DOHH2 (cell line): ENCODE measurements around the gene PICK1.

Experiments used
- H3F3A ChIP-seq: fragments of 200-600 bp; sonication (generic), shearing (Covaris generic); 2 replicates; pipeline ENCODE4 v1.6.0; 2016; ENCODE audit warnings: antibody characterized with exemption, mild to moderate bottlenecking; ENCODE audit not compliant: control insufficient read depth, insufficient read depth
- H3K27ac ChIP-seq: fragments of 200-600 bp; sonication (generic); 2 replicates; pipeline ENCODE4 v1.5.1; 2014; ENCODE audit warnings: low read depth, mild to moderate bottlenecking, low read length, moderate library complexity
- H3K27me3 ChIP-seq: fragments of 200-600 bp; sonication (generic); 2 replicates; pipeline ENCODE4 v1.6.1; 2014; ENCODE audit warnings: mild to moderate bottlenecking, low read length, mixed read lengths; ENCODE audit not compliant: control insufficient read depth
- H3K36me3 ChIP-seq: fragments of 200-600 bp; sonication (generic); 2 replicates; pipeline ENCODE4 v1.6.1; 2014; ENCODE audit warnings: mild to moderate bottlenecking, low read length, moderate library complexity, mixed read lengths; ENCODE audit not compliant: control insufficient read depth
- H3K4me1 ChIP-seq: fragments of 200-600 bp; sonication (generic); 2 replicates; pipeline ENCODE4 v1.6.1; 2014; ENCODE audit warnings: mild to moderate bottlenecking, low read length, mixed read lengths; ENCODE audit not compliant: control insufficient read depth
- H3K4me2 ChIP-seq: fragments of 200-600 bp; sonication (generic); 2 replicates; pipeline ENCODE4 v1.6.0; 2014; ENCODE audit warnings: mild to moderate bottlenecking, low read length, moderate library complexity
- H3K4me3 ChIP-seq: fragments of 200-600 bp; sonication (generic); 2 replicates; pipeline ENCODE4 v1.5.1; 2014; ENCODE audit warnings: mild to moderate bottlenecking, low read length, mixed read lengths
- H3K79me2 ChIP-seq: fragments of 200-600 bp; sonication (generic); 2 replicates; pipeline ENCODE4 v1.6.1; 2014; ENCODE audit warnings: mild to moderate bottlenecking, low read length, mixed read lengths; ENCODE audit not compliant: control insufficient read depth
- H3K9me2 ChIP-seq: fragments of 200-600 bp; sonication (generic); replicated peaks from 2 replicates; pipeline ENCODE4 v1.6.1; 2014; ENCODE audit warnings: mild to moderate bottlenecking, low read length, mixed read lengths; ENCODE audit not compliant: control insufficient read depth
- H3K9me3 ChIP-seq: fragments of 200-600 bp; sonication (generic); 2 replicates; pipeline ENCODE4 v1.6.1; 2014; ENCODE audit warnings: antibody characterized with exemption, low read length, mixed read lengths; ENCODE audit not compliant: control insufficient read depth, insufficient read depth
- H4K20me1 ChIP-seq: fragments of 200-600 bp; sonication (generic); 2 replicates; pipeline ENCODE4 v1.6.0; 2014; ENCODE audit warnings: low read depth, mild to moderate bottlenecking, antibody characterized with exemption, low read length, moderate library complexity; ENCODE audit not compliant: control insufficient read depth, insufficient read depth
- EZH2phosphoT487 ChIP-seq: fragments of 200-600 bp; sonication (generic); IDR thresholded peaks from 2 replicates; pipeline ENCODE4 v1.6.1; 2017; ENCODE audit warnings: borderline replicate concordance, mild to moderate bottlenecking, antibody characterized with exemption, low read length, moderate library complexity, mixed read lengths
- TF ChIP-seq, protein P1 (sequence below): fragments of 200-600 bp; sonication (generic); IDR thresholded peaks from one replicate; pipeline ENCODE4 v1.5.1; 2014; ENCODE audit warnings: antibody characterized with exemption, mild to moderate bottlenecking, low read depth, low read length; ENCODE audit not compliant: poor library complexity, severe bottlenecking

PICK1 gene

DNA sequence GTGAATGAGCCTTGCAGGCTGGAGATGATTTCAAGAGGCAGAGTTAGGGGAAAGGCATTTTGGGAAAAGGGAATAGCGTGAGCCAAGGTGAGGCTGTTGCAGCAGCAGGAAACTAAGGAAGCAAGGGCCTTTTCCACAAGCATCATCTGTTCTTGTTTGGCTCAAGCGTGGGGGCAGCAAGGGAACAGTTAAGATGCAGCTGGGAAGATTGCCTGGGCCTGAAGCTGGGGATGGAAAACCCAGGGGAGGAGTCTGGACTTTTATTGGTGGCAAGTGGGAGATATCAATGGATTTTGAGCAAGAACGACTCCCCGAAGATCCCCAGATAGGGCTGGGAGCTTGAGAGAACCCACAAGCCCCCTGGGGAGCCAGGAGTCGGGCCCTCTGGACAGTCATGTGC is 27.3 kb upstream of the PICK1 start:
- Histone ChIP-seq H3K9me3 (no peaks in the 10 kb centered on the region), H3K36me3 (no peaks in the 10 kb centered on the region), H3K4me1 (peaks cover 15% of the 10 kb centered on the region), H3K27me3 (no peaks in the 10 kb centered on the region), H3K79me2 (no peaks in the 10 kb centered on the region), H4K20me1 (no peaks in the 10 kb centered on the region), H3K4me3 (no peak overlapping the region), H3F3A (no peaks in the 10 kb centered on the region), H3K27ac (no peak overlapping the region), H3K4me2 (no peak overlapping the region), H3K9me2 (no peaks in the 10 kb centered on the region)
- no peak for TF ChIP-seq EZH2phosphoT487
- TF ChIP-seq, protein P1, sequence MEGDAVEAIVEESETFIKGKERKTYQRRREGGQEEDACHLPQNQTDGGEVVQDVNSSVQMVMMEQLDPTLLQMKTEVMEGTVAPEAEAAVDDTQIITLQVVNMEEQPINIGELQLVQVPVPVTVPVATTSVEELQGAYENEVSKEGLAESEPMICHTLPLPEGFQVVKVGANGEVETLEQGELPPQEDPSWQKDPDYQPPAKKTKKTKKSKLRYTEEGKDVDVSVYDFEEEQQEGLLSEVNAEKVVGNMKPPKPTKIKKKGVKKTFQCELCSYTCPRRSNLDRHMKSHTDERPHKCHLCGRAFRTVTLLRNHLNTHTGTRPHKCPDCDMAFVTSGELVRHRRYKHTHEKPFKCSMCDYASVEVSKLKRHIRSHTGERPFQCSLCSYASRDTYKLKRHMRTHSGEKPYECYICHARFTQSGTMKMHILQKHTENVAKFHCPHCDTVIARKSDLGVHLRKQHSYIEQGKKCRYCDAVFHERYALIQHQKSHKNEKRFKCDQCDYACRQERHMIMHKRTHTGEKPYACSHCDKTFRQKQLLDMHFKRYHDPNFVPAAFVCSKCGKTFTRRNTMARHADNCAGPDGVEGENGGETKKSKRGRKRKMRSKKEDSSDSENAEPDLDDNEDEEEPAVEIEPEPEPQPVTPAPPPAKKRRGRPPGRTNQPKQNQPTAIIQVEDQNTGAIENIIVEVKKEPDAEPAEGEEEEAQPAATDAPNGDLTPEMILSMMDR, result no peak

DNA sequence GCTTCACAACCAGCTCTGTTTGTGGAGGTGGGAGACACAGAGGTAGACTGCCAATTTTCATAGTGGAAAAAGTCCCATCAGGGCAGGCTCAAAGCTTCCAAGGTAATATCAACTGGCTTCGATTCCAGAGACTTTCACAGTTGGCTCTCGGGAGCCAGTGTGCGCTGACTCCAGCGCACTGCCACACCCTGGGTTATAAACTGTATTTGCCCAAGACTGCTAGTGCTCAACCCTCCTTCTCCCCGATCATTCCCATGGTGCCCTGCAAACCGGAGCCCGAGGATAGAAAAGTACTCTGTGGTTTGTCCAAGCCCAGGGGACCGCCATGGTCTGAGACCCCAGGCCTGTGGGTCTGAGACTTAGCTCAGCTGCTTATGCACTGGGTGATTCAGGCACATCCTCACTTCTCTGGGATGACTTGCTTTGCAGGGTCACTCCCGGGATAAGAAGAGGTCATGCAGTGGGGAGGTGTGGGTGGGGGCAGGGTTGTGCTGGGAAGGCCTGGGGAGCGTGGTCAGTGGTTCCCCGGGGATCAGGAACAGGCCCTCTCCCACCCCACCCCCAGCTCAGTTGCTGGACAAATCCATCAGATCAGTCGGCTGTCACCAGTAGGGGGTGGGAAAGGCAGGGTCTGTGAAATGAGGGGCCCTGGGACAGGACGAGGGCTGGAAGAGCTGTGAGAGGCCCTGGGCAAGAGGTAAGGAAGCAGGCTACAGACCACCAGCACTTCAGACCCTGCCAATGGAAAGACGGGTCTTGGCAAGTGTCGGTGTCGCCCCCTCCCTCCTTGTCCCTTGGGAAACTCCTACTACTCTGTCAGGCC is 26.7 kb upstream of the PICK1 start:
- Histone ChIP-seq H3K4me1 (peaks cover 21% of the 10 kb centered on the region), H3K4me2 (no peak overlapping the region), H3K9me3 (no peaks in the 10 kb centered on the region)

DNA sequence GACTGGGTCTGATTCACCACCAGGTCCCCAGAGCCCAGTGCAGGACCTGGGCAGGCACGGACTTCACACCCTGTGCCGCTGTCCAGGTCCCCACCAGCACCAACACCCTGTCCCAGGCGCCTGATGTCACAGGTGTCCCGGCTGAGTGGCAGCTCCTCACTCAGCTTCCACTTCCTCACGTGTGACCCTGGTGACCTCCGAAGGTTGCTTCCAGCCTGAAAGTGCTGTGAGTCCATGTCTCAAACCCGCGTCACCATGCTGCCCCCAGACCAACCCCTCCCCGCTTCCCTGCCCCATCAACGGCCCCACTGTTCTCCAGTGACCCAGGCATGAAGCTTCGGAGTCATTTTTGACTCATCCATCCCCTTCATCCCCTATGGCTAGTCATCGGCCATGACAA is 25.7 kb upstream of the PICK1 start:
- TF ChIP-seq EZH2phosphoT487, result no peak
- TF ChIP-seq, protein P1, result no peak
- no peaks in the 10 kb centered on the region for H4K20me1 ChIP-seq
- H3K27ac ChIP-seq, result no peak overlapping the region
- H3K36me3 ChIP-seq, result no peaks in the 10 kb centered on the region
- no peaks in the 10 kb centered on the region for H3F3A ChIP-seq
- H3K27me3 ChIP-seq, result no peaks in the 10 kb centered on the region
- no peaks in the 10 kb centered on the region for H3K9me3 ChIP-seq
- no peaks in the 10 kb centered on the region for H3K79me2 ChIP-seq
- H3K9me2 ChIP-seq, result no peaks in the 10 kb centered on the region
- H3K4me1 ChIP-seq, result peaks cover 22% of the 10 kb centered on the region
- H3K4me2 ChIP-seq, result no peak overlapping the region
- no peak overlapping the region for H3K4me3 ChIP-seq

More for the DNA sequence above, 26.7 kb upstream of the PICK1 start:
- Histone ChIP-seq H3K9me2 (no peaks in the 10 kb centered on the region), H3K79me2 (no peaks in the 10 kb centered on the region), H3K27ac (no peak overlapping the region), H4K20me1 (no peaks in the 10 kb centered on the region), H3K36me3 (no peaks in the 10 kb centered on the region), H3K27me3 (no peaks in the 10 kb centered on the region), H3K4me3 (no peak overlapping the region), H3F3A (no peaks in the 10 kb centered on the region)
- no peak for TF ChIP-seq EZH2phosphoT487
- TF ChIP-seq, protein P1, result no peak
